Gastroesophageal sphincter (tissue), 4 donors: ENCODE measurements around the gene ZNF362. TPM values are rescaled to one million over a fixed set of nuclear protein-coding genes. Genes with fewer than 3 reads are reported as not detected.

Source experiments
- ATAC-seq: fragments of 150-250 bp; one replicate; pipeline ENCODE4 v1.9.1; 2016; ENCODE audit warnings: mild to moderate bottlenecking, moderate library complexity
- H3K27ac ChIP-seq, 4 donors: fragments of 200-600 bp; sonication (generic) in 3 of 4; 1 replicate in 3 of 4; 2 replicates in 1 of 4; pipeline ENCODE4 v1.5.1; 2016 to 2019
- H3K27me3 ChIP-seq: fragments of 200-600 bp; sonication (generic); one replicate; pipeline ENCODE4 v1.5.1; 2019
- H3K36me3 ChIP-seq, 2 donors: fragments of 200-600 bp; sonication (generic); one replicate each; pipeline ENCODE4 v1.5.1; 2019; ENCODE audit warnings: control low read depth in 1 of 2
- H3K4me1 ChIP-seq, 3 donors: fragments of 200-600 bp; sonication (generic); 1 replicate in 2 of 3; 2 replicates in 1 of 3; pipeline ENCODE4 v1.5.1; 2016 to 2019; ENCODE audit warnings: control low read depth in 2 of 3
- H3K4me3 ChIP-seq, 2 donors: fragments of 200-600 bp; sonication (generic); one replicate each; pipeline ENCODE4 v1.5.1; 2019; ENCODE audit warnings: mild to moderate bottlenecking in 1 of 2, moderate library complexity in 1 of 2
- H3K9me3 ChIP-seq, 3 donors: fragments of 200-600 bp; sonication (generic); one replicate each; pipeline ENCODE4 v1.5.1; 2017 to 2019; ENCODE audit warnings: control low read depth in 2 of 3
- CTCF ChIP-seq, 4 experiments: fragments of 200-600 bp in 2 of 4; fragments of 450-650 bp in 2 of 4; sonication (generic) in 1 of 4; IDR thresholded peaks; one replicate each; pipeline ENCODE4 v1.5.1; 2017 to 2019; ENCODE audit warnings: antibody characterized with exemption in 4 of 4, mild to moderate bottlenecking in 2 of 4, moderate library complexity in 2 of 4
- EP300 ChIP-seq: sonication (generic); formaldehyde crosslinking; IDR thresholded peaks from one replicate; pipeline ENCODE4 v1.6.1; 2017; ENCODE audit warnings: antibody characterized with exemption, mild to moderate bottlenecking
- POLR2A ChIP-seq, 2 donors: fragments of 450-650 bp; IDR thresholded peaks; one replicate each; pipeline ENCODE4 v1.6.1; 2017; ENCODE audit warnings: antibody characterized with exemption in 2 of 2, mild to moderate bottlenecking in 2 of 2, moderate library complexity in 1 of 2
- POLR2AphosphoS5 ChIP-seq: sonication (generic); formaldehyde crosslinking; IDR thresholded peaks from one replicate; pipeline ENCODE4 v1.6.1; 2017; ENCODE audit warnings: antibody characterized with exemption
- WGBS, 2 donors: methylation state at CpG; one replicate each; pipeline ENCODE4 v1.1.5; 2018; ENCODE audit warnings: low coverage in 1 of 2; 5-methylcytosine and 5-hydroxymethylcytosine counted together
- total RNA-seq, 4 donors: library from RNA; depleted of rRNA; stranded (reverse); fragments of >200 nt; gene quantifications; one replicate each; pipeline ENCODE4 v1.1.0, GENCODE V29; 2016

Gene ZNF362
- total RNA-seq, 4 donors from 2014 or later, result 14.6 to 29.2 (median 24.1) TPM

GRCh38 chr1:33241866-33242265 lies 14.4 kb upstream of the ZNF362 start:
- Histone ChIP-seq H3K9me3 (no peaks in the 10 kb centered on the region), H3K27ac (no peak overlapping the region), H3K36me3 (no peaks in the 10 kb centered on the region), H3K4me3 (no peak overlapping the region), H3K4me1 (no peaks in the 10 kb centered on the region), H3K27me3 (no peaks in the 10 kb centered on the region)
- ATAC-seq, result no peak
- WGBS, 2 donors, result 72 to 92% methylated on average over 3 to 4 of the region's 4 CpGs
- TF ChIP-seq POLR2A (IDR thresholded peaks at IDR 0.05) (no peak), EP300 (no peak), CTCF (IDR thresholded peaks at IDR 0.05) (no peak), POLR2AphosphoS5 (no peak)

DNA sequence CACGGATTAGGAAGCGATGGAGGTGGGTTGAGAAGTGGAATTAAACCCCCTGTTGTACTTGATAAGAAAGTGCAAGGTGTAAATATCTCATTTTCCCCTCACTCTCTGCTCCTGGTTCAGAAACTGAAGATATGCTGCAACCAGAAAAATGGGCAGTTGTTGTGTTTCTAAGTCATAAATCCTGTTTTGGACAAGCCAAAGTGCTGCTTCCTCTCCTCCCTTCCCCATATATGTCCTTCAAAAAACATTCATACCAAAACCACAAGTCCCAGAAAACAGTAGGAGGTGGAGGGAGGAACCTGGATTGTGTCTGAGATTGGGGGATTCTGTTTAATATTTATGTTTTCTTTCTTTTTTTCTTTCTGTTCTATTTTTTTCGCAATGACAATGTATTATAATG lies 13.6 kb upstream of the ZNF362 start:
- no peaks in the 10 kb centered on the region for H3K36me3 ChIP-seq
- ATAC-seq, result no peak
- no peak overlapping the region for H3K27ac ChIP-seq
- peaks cover under 1% of the 10 kb centered on the region for H3K27me3 ChIP-seq
- WGBS, 2 donors, result 50% methylated on average over 3 of the region's 3 CpGs; no CpG with 5 or more reads in 1 of the 2 donors
- H3K4me1 ChIP-seq, result no peaks in the 10 kb centered on the region
- TF ChIP-seq EP300 (no peak), POLR2AphosphoS5 (no peak), CTCF (IDR thresholded peaks at IDR 0.05) (no peak), POLR2A (IDR thresholded peaks at IDR 0.05) (no peak)
- no peak overlapping the region for H3K4me3 ChIP-seq
- no peaks in the 10 kb centered on the region for H3K9me3 ChIP-seq

DNA sequence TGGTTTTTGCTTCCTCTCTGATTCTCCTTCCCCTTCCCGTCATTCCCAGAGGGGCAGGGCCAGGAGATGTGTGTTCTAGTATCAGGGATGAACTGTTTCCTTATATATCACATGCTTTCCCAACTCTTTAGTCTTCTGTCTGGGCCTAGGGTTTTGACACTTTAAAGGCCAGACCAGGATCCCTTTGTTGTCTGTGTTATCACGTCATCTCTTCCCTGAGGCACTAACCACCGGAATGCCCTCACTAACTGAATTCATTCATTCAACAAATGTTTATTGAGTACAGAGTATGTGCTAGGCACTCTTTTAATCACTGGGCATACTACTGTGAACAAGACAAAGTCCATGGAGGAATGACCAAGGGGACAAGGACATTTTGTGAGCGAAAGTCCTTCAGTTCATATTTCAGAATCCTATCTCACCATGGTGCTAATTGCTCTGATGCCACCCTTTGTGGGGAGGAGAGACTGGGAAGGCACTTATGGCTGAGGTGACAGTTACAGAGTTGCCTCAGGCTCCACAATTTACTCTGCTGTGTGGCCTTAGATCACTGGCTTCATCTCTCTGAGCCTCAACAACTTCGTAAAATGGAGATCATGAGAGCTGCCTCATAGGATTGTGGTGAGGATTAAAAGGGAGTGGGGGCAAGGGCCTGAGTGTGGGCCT lies 12.0 kb upstream of the ZNF362 start:
- WGBS, 2 donors, result 29 to 60% methylated on average over 1 to 4 of the region's 5 CpGs
- H3K4me3 ChIP-seq, result no peak overlapping the region
- H3K9me3 ChIP-seq, result no peaks in the 10 kb centered on the region
- TF ChIP-seq EP300 (no peak), POLR2AphosphoS5 (no peak), CTCF (IDR thresholded peaks at IDR 0.05) (no peak), POLR2A (IDR thresholded peaks at IDR 0.05) (no peak)
- ATAC-seq, result no peak
- H3K27ac ChIP-seq, result no peak overlapping the region
- H3K27me3 ChIP-seq, result peaks cover 4% of the 10 kb centered on the region
- H3K36me3 ChIP-seq, result no peaks in the 10 kb centered on the region
- no peaks in the 10 kb centered on the region for H3K4me1 ChIP-seq

GRCh38 chr1:33244809-33245186 lies 11.5 kb upstream of the ZNF362 start:
- Histone ChIP-seq H3K36me3 (no peaks in the 10 kb centered on the region), H3K4me3 (no peak overlapping the region), H3K4me1 (no peaks in the 10 kb centered on the region), H3K27ac (no peak overlapping the region), H3K27me3 (peaks cover 4% of the 10 kb centered on the region), H3K9me3 (no peaks in the 10 kb centered on the region)
- no peak for ATAC-seq
- no peak for TF ChIP-seq EP300
- TF ChIP-seq CTCF (IDR thresholded peaks at IDR 0.05), result no peak
- TF ChIP-seq POLR2A (IDR thresholded peaks at IDR 0.05), result no peak
- TF ChIP-seq POLR2AphosphoS5, result no peak
- WGBS, 2 donors, result no CpG with 5 or more reads among the region's 2 CpGs

DNA sequence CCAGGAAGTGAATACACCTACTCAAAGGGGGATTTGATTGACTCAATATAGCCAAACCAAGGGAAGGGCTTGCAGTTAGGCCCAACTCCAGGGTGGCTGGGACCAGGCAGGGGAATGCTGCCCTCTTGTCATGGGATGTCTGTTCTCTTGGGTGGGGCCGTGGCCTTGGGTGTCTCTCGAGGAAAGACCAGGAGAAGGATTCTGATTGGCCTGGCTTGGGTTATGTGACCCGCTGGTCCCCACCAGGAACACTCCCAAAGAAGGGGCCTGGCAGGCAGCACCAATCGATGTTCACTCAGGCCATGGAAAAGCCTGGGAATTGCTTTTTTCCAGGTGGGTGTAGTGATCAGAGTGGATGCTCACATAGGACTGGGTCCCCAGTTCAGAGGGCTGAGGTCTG lies 10.1 kb upstream of the ZNF362 start:
- Histone ChIP-seq H3K36me3 (no peaks in the 10 kb centered on the region), H3K9me3 (no peaks in the 10 kb centered on the region), H3K27ac (no peak overlapping the region), H3K4me1 (no peaks in the 10 kb centered on the region), H3K27me3 (peaks cover 4% of the 10 kb centered on the region), H3K4me3 (no peak overlapping the region)
- 80% methylated on average over 1 of the region's 4 CpGs; no CpG with 5 or more reads in 1 of the 2 donors for WGBS, 2 donors
- ATAC-seq, result no peak
- TF ChIP-seq EP300 (no peak), POLR2A (IDR thresholded peaks at IDR 0.05) (no peak), CTCF (IDR thresholded peaks at IDR 0.05) (no peak), POLR2AphosphoS5 (no peak)
